ENCODE data around the gene WIPI1. TPM values are rescaled to one million over a fixed set of nuclear protein-coding genes. Genes with fewer than 3 reads are reported as not detected.
"Not testable (repeated sequence)": the region's sequence is repeated elsewhere in the genome, so short reads cannot be mapped to it uniquely, and the experiment has no call there.

WIPI1 gene
- polyA plus RNA-seq, 3 donors from 2014 or later: 21.1 to 43.4 (median 30.0) TPM

- DNase-seq: no peak
- Mint-ChIP-seq H3K9me3 (no peaks in the 10 kb centered on the region), H3K4me3 (no peak overlapping the region), H3K27me3 (ENCODE audit: low read depth in 3 of 3) (no peaks in the 10 kb centered on the region), H3K27ac (peak overlapping the region in 4 of 6 donors; percentile 8 to 47 (median 30)), H3K36me3 (peaks cover 16 to 20% (median 16%) of the 10 kb centered on the region in 3 donors), H3K4me1 (peaks cover 19 to 29% of the 10 kb centered on the region in 2 donors)
These were observed 77.3 kb downstream of the WIPI1 start for GRCh38 chr17:68379692-68380677.

- Mint-ChIP-seq H3K27me3 (ENCODE audit: low read depth in 3 of 3) (no peaks in the 10 kb centered on the region), H3K4me1 (peaks cover 12 to 20% of the 10 kb centered on the region in 2 donors)
These were observed 78.2 kb downstream of the WIPI1 start for GRCh38 chr17:68379177-68379510.

GRCh38 chr17:68378268-68379176 is 78.8 kb downstream of the WIPI1 start:
- DNase-seq: no peak
- peaks cover 6 to 14% of the 10 kb centered on the region in 2 donors for H3K4me1 Mint-ChIP-seq
- H3K27me3 Mint-ChIP-seq (ENCODE audit: low read depth in 3 of 3): no peaks in the 10 kb centered on the region
- peak overlapping the region in 2 of 6 donors; percentile 49 to 50 for H3K27ac Mint-ChIP-seq
- H3K4me3 Mint-ChIP-seq: no peak overlapping the region
- peaks cover 19 to 22% (median 20%) of the 10 kb centered on the region in 3 donors for H3K36me3 Mint-ChIP-seq
- no peaks in the 10 kb centered on the region for H3K9me3 Mint-ChIP-seq

More at GRCh38 chr17:68379177-68379510, 78.2 kb downstream of the WIPI1 start:
- Mint-ChIP-seq H3K9me3 (no peaks in the 10 kb centered on the region), H3K27ac (no peak overlapping the region), H3K4me3 (no peak overlapping the region), H3K36me3 (peaks cover 19 to 22% (median 20%) of the 10 kb centered on the region in 3 donors)
- DNase-seq: no peak

- no peak overlapping the region for H3K4me3 Mint-ChIP-seq
- no peaks in the 10 kb centered on the region for H3K9me3 Mint-ChIP-seq
- H3K4me1 Mint-ChIP-seq: peaks cover 2 to 7% of the 10 kb centered on the region in 2 donors
- H3K36me3 Mint-ChIP-seq: peaks cover 19 to 22% (median 20%) of the 10 kb centered on the region in 3 donors
- no peak for DNase-seq
- peak overlapping the region in 1 of 6 donors; percentile 49 for H3K27ac Mint-ChIP-seq
- H3K27me3 Mint-ChIP-seq (ENCODE audit: low read depth in 3 of 3): no peaks in the 10 kb centered on the region
These were observed 79.5 kb downstream of the WIPI1 start for GRCh38 chr17:68377771-68378267.

- peaks cover 30 to 36% (median 31%) of the 10 kb centered on the region in 3 donors for H3K36me3 Mint-ChIP-seq
- H3K9me3 Mint-ChIP-seq; H3K4me3 Mint-ChIP-seq; DNase-seq; H3K4me1 Mint-ChIP-seq; H3K27me3 Mint-ChIP-seq (ENCODE audit: low read depth in 3 of 3); H3K27ac Mint-ChIP-seq: not testable (repeated sequence)
These were observed 81.1 kb downstream of the WIPI1 start for GRCh38 chr17:68376178-68376577.

GRCh38 chr17:68375566-68375965 is 81.7 kb downstream of the WIPI1 start:
- Mint-ChIP-seq H3K4me1 (no peaks in the 10 kb centered on the region), H3K9me3 (no peaks in the 10 kb centered on the region), H3K27me3 (ENCODE audit: low read depth in 3 of 3) (peaks cover 0 to 1% (median 0%) of the 10 kb centered on the region in 3 donors), H3K36me3 (peaks cover 30 to 39% (median 34%) of the 10 kb centered on the region in 3 donors), H3K27ac (peak overlapping the region in 2 of 6 donors; percentile 6 to 32), H3K4me3 (no peak overlapping the region)
- DNase-seq: no peak

Other genes starting within 250 kb of the WIPI1 start
- 100 to 1,000 TPM; 146 to 193 (median 169) TPM for gene AMZ2, start 209.5 kb downstream of the WIPI1 start, polyA plus RNA-seq
- 1 to 10 TPM in 2 of 3 donors, under 1 TPM in 1; 0.88 to 4.8 (median 3.5) TPM for gene SLC16A6, start 166.4 kb downstream of the WIPI1 start, polyA plus RNA-seq
- 10 to 100 TPM; 15.0 to 18.7 (median 15.3) TPM for gene ARSG, start 166.0 kb downstream of the WIPI1 start, polyA plus RNA-seq
- 100 to 1,000 TPM; 275 to 458 (median 320) TPM for gene PRKAR1A, start 54.9 kb upstream of the WIPI1 start, polyA plus RNA-seq
- gene FAM20A, start 143.9 kb upstream of the WIPI1 start, polyA plus RNA-seq: not detected

Data from immature natural killer cell (primary cell).